Measurements from ENCODE around the gene ACE.

DNA sequence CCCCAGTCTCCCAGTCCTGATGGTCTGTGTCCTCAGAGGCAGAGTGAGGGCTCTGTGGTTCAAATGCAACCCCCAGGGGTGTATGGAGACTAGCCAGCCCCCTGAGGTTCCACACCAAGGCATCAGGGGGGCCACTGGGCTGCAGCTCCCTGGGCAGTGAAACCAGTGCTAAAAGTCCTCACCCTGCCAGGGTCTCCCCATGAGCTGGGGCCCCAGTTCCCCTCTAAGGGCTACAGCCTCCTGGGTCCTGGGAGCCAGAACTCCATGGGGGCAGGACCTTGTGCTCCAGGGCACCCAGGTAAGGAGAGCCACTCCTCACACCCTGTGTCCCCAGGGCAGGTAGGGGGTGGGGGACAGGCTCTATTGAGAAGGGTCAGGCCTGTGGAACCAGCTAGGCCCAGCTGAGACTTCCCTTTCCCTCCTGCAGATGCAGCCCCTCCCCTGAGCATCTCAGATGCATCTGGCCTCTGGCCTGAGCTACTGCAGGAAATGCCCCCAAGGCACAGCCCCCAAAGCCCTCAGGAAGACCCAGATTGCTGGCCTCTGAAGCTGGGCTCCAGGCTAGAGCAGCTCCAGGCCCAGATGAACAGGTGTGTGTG is 67.1 kb downstream of the ACE start:
- TF ChIP-seq SP1 (CRISPR knock-in tag; conservative IDR thresholded peaks at IDR 0.05), result no peak
- TF ChIP-seq, protein P1, sequence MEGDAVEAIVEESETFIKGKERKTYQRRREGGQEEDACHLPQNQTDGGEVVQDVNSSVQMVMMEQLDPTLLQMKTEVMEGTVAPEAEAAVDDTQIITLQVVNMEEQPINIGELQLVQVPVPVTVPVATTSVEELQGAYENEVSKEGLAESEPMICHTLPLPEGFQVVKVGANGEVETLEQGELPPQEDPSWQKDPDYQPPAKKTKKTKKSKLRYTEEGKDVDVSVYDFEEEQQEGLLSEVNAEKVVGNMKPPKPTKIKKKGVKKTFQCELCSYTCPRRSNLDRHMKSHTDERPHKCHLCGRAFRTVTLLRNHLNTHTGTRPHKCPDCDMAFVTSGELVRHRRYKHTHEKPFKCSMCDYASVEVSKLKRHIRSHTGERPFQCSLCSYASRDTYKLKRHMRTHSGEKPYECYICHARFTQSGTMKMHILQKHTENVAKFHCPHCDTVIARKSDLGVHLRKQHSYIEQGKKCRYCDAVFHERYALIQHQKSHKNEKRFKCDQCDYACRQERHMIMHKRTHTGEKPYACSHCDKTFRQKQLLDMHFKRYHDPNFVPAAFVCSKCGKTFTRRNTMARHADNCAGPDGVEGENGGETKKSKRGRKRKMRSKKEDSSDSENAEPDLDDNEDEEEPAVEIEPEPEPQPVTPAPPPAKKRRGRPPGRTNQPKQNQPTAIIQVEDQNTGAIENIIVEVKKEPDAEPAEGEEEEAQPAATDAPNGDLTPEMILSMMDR (IDR thresholded peaks at IDR 0.05), result no peak
- TF ChIP-seq, protein P2, sequence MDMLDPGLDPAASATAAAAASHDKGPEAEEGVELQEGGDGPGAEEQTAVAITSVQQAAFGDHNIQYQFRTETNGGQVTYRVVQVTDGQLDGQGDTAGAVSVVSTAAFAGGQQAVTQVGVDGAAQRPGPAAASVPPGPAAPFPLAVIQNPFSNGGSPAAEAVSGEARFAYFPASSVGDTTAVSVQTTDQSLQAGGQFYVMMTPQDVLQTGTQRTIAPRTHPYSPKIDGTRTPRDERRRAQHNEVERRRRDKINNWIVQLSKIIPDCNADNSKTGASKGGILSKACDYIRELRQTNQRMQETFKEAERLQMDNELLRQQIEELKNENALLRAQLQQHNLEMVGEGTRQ (CRISPR knock-in tag; IDR thresholded peaks at IDR 0.05), result no peak
- no peak for TF ChIP-seq ZNF219 (CRISPR knock-in tag; IDR thresholded peaks at IDR 0.05; ENCODE audit: borderline replicate concordance)
- TF ChIP-seq, protein P3, sequence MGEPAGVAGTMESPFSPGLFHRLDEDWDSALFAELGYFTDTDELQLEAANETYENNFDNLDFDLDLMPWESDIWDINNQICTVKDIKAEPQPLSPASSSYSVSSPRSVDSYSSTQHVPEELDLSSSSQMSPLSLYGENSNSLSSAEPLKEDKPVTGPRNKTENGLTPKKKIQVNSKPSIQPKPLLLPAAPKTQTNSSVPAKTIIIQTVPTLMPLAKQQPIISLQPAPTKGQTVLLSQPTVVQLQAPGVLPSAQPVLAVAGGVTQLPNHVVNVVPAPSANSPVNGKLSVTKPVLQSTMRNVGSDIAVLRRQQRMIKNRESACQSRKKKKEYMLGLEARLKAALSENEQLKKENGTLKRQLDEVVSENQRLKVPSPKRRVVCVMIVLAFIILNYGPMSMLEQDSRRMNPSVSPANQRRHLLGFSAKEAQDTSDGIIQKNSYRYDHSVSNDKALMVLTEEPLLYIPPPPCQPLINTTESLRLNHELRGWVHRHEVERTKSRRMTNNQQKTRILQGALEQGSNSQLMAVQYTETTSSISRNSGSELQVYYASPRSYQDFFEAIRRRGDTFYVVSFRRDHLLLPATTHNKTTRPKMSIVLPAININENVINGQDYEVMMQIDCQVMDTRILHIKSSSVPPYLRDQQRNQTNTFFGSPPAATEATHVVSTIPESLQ (CRISPR knock-in tag; IDR thresholded peaks at IDR 0.05), result no peak
- TF ChIP-seq, protein P4, sequence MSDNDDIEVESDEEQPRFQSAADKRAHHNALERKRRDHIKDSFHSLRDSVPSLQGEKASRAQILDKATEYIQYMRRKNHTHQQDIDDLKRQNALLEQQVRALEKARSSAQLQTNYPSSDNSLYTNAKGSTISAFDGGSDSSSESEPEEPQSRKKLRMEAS (CRISPR knock-in tag; IDR thresholded peaks at IDR 0.05), result no peak
- TF ChIP-seq CBFB (CRISPR knock-in tag; IDR thresholded peaks at IDR 0.05; ENCODE audit: low read depth), result no peak
- no peak for TF ChIP-seq PRRX2 (CRISPR knock-in tag; IDR thresholded peaks at IDR 0.05)
- TF ChIP-seq RELA (CRISPR knock-in tag; IDR thresholded peaks at IDR 0.05; ENCODE audit: borderline replicate concordance), result no peak
- TF ChIP-seq TEAD4 (CRISPR knock-in tag; IDR thresholded peaks at IDR 0.05), result no peak
- no peak for TF ChIP-seq CREM (CRISPR knock-in tag; IDR thresholded peaks at IDR 0.05)
- TF ChIP-seq SMAD4 (CRISPR knock-in tag; IDR thresholded peaks at IDR 0.05), result no peak
- TF ChIP-seq, protein P5, sequence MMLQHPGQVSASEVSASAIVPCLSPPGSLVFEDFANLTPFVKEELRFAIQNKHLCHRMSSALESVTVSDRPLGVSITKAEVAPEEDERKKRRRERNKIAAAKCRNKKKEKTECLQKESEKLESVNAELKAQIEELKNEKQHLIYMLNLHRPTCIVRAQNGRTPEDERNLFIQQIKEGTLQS (CRISPR knock-in tag; conservative IDR thresholded peaks at IDR 0.05), result no peak
